PFSK-1 (cell line): ENCODE measurements around the gene CES2.

Source experiments
- REST ChIP-seq, 2 experiments: IDR thresholded peaks; 2 replicates each; pipeline versions ENCODE4 v1.6.1 to v1.8.0; 2011 to 2012; ENCODE audit warnings: low read depth in 2 of 2, low read length in 2 of 2, control low read depth in 1 of 2, inconsistent platforms in 1 of 2, mild to moderate bottlenecking in 1 of 2, moderate library complexity in 1 of 2; ENCODE audit not compliant: insufficient read depth in 1 of 2
- SIN3A ChIP-seq: IDR thresholded peaks from 2 replicates; pipeline ENCODE4 v1.6.1; 2012; ENCODE audit warnings: mild to moderate bottlenecking, low read length, moderate library complexity, borderline replicate concordance; ENCODE audit not compliant: insufficient read depth

GRCh38 chr16:66958857-66959703 is 23.8 kb downstream of the CES2 start:
- TF ChIP-seq REST (IDR thresholded peaks at IDR 0.05; ENCODE audit: insufficient read depth in 1 of 2, low read depth in 2 of 2, low read length in 2 of 2) (no peak), SIN3A (no peak)
